ENCODE data around the gene CTNND2. TPM values are rescaled to one million over a fixed set of nuclear protein-coding genes. Genes with fewer than 3 reads are reported as not detected.

Gene CTNND2
- total RNA-seq, 1 donor, result 1.9 TPM

DNA sequence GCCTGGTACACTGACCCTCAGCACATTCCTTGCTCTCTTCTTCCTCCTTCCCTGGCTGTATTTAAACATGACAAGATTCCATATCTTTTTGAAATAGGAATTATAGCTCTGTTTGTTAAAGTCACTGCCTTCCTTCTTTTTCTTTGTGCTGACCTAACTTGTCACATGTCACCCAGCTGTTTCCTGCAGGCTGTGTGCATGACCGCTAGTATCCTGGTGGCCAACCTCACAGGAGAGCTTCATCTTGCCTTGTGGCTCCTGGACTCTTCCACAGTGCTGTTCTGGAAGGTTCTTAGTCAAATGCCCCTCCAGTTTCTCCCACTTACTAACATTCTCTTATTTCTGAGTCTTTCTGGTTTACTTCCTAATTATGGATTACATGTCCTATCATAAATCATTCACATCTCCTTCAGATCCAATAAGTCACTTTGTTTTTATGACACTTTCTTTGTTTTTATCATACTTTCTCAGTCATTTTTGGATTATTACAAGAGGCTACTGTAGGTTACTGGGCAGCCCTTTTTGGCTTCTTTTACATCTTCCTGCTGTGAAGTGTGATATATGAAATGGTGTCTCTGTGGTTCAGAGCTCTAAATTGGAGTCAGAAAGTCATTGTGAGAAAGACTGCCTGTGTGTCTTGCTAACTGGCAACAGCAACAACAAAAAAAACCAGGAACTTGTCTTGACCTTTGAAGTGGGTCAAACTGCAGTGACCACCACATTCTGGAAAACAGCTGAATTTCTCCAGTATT lies 679.6 kb downstream of the CTNND2 start:
- DNase-seq (ENCODE audit: low read depth), result no peak
- H3K4me3 ChIP-seq (ENCODE audit: low read depth, low read length), result no peak overlapping the region
- TF ChIP-seq, protein P1, sequence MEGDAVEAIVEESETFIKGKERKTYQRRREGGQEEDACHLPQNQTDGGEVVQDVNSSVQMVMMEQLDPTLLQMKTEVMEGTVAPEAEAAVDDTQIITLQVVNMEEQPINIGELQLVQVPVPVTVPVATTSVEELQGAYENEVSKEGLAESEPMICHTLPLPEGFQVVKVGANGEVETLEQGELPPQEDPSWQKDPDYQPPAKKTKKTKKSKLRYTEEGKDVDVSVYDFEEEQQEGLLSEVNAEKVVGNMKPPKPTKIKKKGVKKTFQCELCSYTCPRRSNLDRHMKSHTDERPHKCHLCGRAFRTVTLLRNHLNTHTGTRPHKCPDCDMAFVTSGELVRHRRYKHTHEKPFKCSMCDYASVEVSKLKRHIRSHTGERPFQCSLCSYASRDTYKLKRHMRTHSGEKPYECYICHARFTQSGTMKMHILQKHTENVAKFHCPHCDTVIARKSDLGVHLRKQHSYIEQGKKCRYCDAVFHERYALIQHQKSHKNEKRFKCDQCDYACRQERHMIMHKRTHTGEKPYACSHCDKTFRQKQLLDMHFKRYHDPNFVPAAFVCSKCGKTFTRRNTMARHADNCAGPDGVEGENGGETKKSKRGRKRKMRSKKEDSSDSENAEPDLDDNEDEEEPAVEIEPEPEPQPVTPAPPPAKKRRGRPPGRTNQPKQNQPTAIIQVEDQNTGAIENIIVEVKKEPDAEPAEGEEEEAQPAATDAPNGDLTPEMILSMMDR (IDR thresholded peaks at IDR 0.05; ENCODE audit: insufficient read depth, low read length), result no peak

DNA sequence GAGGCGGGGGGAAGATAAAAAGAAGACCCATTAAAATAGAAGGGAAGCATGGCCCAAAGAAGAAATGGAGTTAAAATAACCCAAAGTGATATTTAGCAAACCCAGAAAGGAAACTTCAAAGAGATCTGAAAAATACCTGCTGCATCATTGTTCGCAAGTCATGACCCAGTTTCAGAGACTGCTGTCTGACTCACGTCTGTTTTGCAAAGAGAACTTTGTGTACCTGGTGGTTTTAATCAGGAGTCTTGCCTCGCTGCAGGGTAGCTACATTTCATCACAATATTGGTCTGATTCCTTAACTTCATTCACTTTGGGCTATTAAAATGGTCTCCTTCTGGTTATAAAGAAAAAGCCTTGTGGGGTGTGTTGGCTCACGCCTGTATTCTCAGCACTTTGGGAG lies 682.1 kb downstream of the CTNND2 start:
- H3K4me3 ChIP-seq (ENCODE audit: low read depth, low read length), result no peak overlapping the region
- TF ChIP-seq, protein P1 (IDR thresholded peaks at IDR 0.05; ENCODE audit: insufficient read depth, low read length), result no peak
- no peak for DNase-seq (ENCODE audit: low read depth)

DNA sequence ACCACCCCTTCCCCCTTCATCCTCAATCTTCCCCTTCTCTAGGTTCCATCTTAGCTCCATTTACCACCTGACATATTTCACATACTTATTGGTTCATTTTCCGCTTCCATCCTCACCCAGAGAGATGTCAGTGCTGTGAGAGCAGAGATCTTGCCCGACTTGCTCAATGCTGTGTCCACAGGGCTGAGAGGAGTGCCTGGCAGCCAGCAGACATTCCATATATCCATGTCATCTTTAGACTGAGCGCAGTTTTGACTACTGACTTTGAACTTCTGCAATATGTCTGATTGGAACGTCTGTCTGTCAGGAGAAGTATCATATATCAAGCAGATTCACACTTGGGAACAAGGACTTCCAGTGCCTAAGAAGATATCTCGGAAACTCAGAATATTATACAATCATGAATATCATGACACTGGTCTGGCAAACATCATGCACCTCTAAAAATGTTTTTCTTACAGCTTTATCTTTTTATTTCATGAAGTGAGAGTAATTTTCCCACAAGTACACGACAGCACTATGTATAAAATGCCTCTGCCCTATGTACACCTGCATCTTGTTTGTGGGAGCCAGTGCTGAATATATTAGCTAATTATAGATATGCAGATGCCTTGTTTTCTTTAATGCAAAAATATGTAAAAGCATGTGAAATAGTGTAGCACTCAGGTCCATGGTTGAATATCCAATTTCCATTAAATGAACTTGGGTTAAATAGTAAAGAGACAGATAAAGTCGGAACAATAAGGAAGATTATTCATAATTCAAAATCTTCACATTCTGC lies 689.2 kb downstream of the CTNND2 start:
- no peak overlapping the region for H3K4me3 ChIP-seq (ENCODE audit: low read depth, low read length)
- TF ChIP-seq, protein P1 (IDR thresholded peaks at IDR 0.05; ENCODE audit: insufficient read depth, low read length), result no peak
- DNase-seq (ENCODE audit: low read depth), result no peak

DNA sequence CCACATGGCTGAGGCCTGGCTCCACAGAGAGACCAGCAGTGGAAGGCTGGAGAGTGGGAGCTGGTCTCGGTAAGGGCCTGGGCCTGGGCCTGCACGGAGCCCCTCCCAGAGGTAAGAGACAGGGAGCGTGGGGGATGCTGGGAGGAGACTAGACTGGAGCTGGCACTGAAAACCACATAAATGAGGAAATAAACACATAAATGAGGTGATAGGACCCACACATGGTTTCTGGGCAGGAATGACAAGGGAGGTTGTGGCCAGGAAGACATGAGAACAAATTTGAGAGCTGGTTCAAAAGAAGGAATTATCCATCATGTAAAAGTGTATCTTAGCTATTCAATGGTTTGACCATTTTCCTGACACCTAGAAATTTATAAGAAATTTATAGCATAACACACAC lies 691.5 kb downstream of the CTNND2 start:
- TF ChIP-seq, protein P1 (IDR thresholded peaks at IDR 0.05; ENCODE audit: insufficient read depth, low read length), result no peak
- H3K4me3 ChIP-seq (ENCODE audit: low read depth, low read length), result no peak overlapping the region

DNA sequence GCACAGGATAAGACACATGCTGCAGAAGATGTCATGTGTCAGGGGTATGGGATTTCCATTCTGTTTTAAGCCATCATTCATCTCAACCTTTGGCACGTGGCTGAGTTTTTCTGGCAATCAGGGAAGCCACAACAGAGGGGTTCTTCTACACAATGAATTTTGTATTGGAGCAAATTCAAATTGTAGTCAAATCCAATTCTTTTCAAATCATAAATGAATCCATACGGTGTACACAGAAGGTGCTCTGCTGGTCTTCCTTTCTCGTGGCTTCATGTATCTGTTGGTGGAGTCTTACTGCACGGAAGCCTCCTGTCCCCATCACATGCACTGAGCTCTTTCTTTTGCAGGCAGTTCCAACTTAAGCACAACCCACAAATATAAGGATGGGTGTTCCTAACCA lies 706.5 kb downstream of the CTNND2 start:
- DNase-seq (ENCODE audit: low read depth), result no peak
- TF ChIP-seq, protein P1 (IDR thresholded peaks at IDR 0.05; ENCODE audit: insufficient read depth, low read length), result no peak
- H3K4me3 ChIP-seq (ENCODE audit: low read depth, low read length), result no peak overlapping the region

More for the DNA sequence above, 691.5 kb downstream of the CTNND2 start:
- DNase-seq (ENCODE audit: low read depth), result no peak

DNA sequence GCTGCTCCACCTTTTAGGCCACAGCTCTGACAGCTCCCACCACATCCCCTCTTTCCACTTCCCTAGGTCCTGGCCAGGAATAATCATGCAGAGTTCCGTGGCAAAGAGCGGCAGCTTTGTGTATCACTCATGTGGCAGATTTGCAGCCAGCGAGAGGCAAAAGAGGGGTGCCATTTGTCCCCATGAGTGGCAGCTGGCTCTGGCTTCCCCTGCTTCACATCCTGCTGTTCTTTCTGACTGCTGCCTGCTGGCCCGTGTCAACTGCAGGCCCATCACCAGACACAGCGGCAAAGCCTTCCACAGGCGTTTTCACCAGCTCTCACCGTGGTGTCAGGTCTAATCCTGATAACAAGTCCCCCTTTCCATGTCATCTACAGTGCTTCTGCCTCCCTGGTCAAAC lies 712.6 kb downstream of the CTNND2 start:
- TF ChIP-seq, protein P1 (IDR thresholded peaks at IDR 0.05; ENCODE audit: insufficient read depth, low read length), result no peak
- no peak for DNase-seq (ENCODE audit: low read depth)
- no peak overlapping the region for H3K4me3 ChIP-seq (ENCODE audit: low read depth, low read length)
